Natural killer cell (primary cell): ENCODE data around the gene PPP2R3B. TPM values are rescaled to one million over a fixed set of nuclear protein-coding genes. Genes with fewer than 3 reads are reported as not detected.

Experiments used
- ATAC-seq, 3 donors: fragments of 150-1000 bp in 2 of 3; fragments of 200-7000 bp in 1 of 3; cut with Tn5 transposase; 1 replicate in 1 of 3; 2 replicates in 2 of 3; pipeline ENCODE4 v1.10.0; 2021; ENCODE audit warnings: mild to moderate bottlenecking in 2 of 3, moderate library complexity in 2 of 3
- DNase-seq, 2 donors: peaks; one replicate each; pipeline versions ENCODE4 v3.0.0 to v3.0.0-alpha.2; 2013 to 2021; ENCODE audit warnings: mixed read lengths in 1 of 2
- H3K27ac ChIP-seq: one replicate; pipeline ENCODE4 v1.5.1; 2013; ENCODE audit warnings: mild to moderate bottlenecking, low read length
- H3K27me3 ChIP-seq: one replicate; pipeline ENCODE4 v1.6.1; 2013; ENCODE audit warnings: low read length; ENCODE audit not compliant: control insufficient read depth, insufficient read depth
- H3K36me3 ChIP-seq: one replicate; pipeline ENCODE4 v1.6.1; 2013; ENCODE audit warnings: low read length; ENCODE audit not compliant: control insufficient read depth, insufficient read depth
- H3K4me1 ChIP-seq: one replicate; pipeline ENCODE4 v1.6.1; 2013; ENCODE audit warnings: low read length; ENCODE audit not compliant: control insufficient read depth, insufficient read depth
- H3K4me3 ChIP-seq: one replicate; pipeline ENCODE4 v1.5.1; 2013; ENCODE audit warnings: low read length
- H3K9me3 ChIP-seq: one replicate; pipeline ENCODE4 v1.6.1; 2013; ENCODE audit warnings: low read length; ENCODE audit not compliant: control insufficient read depth, insufficient read depth
- H3K27ac Mint-ChIP-seq, 2 donors: one replicate each; pipeline ENCODE4 v1.8.0; 2022; ENCODE audit warnings: mild to moderate bottlenecking in 2 of 2, mixed read lengths in 2 of 2, moderate library complexity in 1 of 2
- H3K27me3 Mint-ChIP-seq, 2 donors: one replicate each; pipeline ENCODE4 v1.8.0; 2022; ENCODE audit warnings: low read depth in 2 of 2, mixed read lengths in 2 of 2
- H3K36me3 Mint-ChIP-seq: one replicate; pipeline ENCODE4 v1.8.0; 2022; ENCODE audit warnings: mixed read lengths
- H3K4me1 Mint-ChIP-seq, 2 donors: one replicate each; pipeline ENCODE4 v1.8.0; 2022; ENCODE audit warnings: mixed read lengths in 2 of 2
- H3K4me3 Mint-ChIP-seq: one replicate; pipeline ENCODE4 v1.8.0; 2022; ENCODE audit warnings: mild to moderate bottlenecking, moderate library complexity, mixed read lengths
- H3K9me3 Mint-ChIP-seq, 2 donors: one replicate each; pipeline ENCODE4 v1.8.0; 2022; ENCODE audit warnings: mixed read lengths in 2 of 2
- WGBS: methylation state at CpG from one replicate; pipeline ENCODE4 v1.1.7; 2013; ENCODE audit warnings: missing lambda C conversion rate; ENCODE audit not compliant: insufficient coverage; 5-methylcytosine and 5-hydroxymethylcytosine counted together
- intact Hi-C: fragments of 100-400 bp; cut with micrococcal nuclease; formaldehyde crosslinking; loops from one replicate; pipeline ENCODE4 v1.14.2; 2022
- total RNA-seq, 4 donors: library from RNA; stranded (reverse); fragments of 120-200 nt in 1 of 4; gene quantifications; one replicate each; pipeline versions ENCODE4 v1.2.3 to v1.2.4, GENCODE V29; 2013 to 2022
- TF ChIP-seq, protein P1 (sequence below): fragments of 200-600 bp; IDR thresholded peaks from one replicate; pipeline ENCODE4 v1.8.0; 2022; ENCODE audit warnings: antibody characterized with exemption

PPP2R3B gene
- total RNA-seq, 3 donors from 2014 or later (not counting 1 experiment from before 2014, with no cell fraction given): 14.0 to 19.4 (median 14.6) TPM

DNA sequence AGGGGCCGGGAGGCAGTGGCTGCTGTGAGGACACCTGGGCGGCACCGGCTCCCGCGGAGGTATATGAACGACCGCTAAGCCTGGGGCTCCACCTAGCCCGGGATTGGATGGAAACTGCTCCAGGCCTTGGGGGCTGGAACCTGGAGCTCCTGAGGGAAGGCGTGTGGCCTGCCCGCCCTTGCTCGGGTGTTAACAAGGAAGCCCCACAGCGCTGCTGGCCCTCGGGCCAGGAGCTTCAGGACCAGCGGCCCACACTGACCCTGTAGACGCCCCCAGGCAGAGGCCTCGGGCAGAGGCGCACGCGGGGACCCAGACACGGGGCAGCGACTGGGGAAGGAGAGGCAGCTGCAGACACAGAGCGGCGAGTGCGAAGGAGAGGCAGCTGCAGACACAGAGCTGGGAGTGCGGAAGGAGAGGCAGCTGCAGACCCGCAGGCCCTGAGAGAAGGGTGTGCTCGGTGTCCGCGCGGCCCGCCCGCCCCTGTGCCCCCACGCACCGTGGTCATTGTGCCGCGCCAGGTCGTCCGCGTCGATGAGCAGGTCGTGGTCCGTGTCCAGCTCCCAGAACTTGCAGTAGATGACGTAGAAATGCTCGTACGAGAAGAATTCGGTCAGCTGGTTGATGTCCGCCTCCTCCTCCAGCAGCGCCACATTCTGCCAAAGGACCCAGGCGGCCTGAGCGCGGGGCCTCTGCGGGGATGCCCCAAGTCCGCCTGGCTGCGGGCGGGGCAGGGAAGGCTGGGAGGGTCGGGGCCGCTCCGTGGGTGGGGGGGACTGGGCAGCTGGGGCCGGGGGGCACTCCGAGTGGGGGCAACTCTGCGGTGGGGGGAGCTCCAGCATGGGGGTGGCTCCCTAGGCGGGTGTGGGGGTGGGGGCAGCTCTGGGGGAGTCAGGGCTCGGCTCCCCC, 41.4 kb downstream of the PPP2R3B start:
- ATAC-seq: no peak
- TF ChIP-seq, protein P1, sequence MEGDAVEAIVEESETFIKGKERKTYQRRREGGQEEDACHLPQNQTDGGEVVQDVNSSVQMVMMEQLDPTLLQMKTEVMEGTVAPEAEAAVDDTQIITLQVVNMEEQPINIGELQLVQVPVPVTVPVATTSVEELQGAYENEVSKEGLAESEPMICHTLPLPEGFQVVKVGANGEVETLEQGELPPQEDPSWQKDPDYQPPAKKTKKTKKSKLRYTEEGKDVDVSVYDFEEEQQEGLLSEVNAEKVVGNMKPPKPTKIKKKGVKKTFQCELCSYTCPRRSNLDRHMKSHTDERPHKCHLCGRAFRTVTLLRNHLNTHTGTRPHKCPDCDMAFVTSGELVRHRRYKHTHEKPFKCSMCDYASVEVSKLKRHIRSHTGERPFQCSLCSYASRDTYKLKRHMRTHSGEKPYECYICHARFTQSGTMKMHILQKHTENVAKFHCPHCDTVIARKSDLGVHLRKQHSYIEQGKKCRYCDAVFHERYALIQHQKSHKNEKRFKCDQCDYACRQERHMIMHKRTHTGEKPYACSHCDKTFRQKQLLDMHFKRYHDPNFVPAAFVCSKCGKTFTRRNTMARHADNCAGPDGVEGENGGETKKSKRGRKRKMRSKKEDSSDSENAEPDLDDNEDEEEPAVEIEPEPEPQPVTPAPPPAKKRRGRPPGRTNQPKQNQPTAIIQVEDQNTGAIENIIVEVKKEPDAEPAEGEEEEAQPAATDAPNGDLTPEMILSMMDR: no peak
- H3K36me3 ChIP-seq: no peaks in the 10 kb centered on the region
- intact Hi-C loops: loop anchor here (10.0 kb wide), 1 partner anchor 60 kb away; no protein-coding TSS in a partner anchor
- Mint-ChIP-seq H3K27me3 (no peaks in the 10 kb centered on the region), H3K4me1 (peaks cover 0 to 7% of the 10 kb centered on the region in 2 donors), H3K36me3 (no peaks in the 10 kb centered on the region), H3K9me3 (peaks cover 2 to 3% of the 10 kb centered on the region in 2 donors), H3K4me3 (no peak overlapping the region), H3K27ac (no peak overlapping the region)
- H3K27me3 ChIP-seq: no peaks in the 10 kb centered on the region
- 97% methylated on average over 59 of the region's 63 CpGs for WGBS
- no peak overlapping the region for H3K4me3 ChIP-seq
- H3K9me3 ChIP-seq: no peaks in the 10 kb centered on the region
- DNase-seq: peak in 1 of 2 donors; percentile 7
- no peaks in the 10 kb centered on the region for H3K4me1 ChIP-seq
- H3K27ac ChIP-seq: no peak overlapping the region

DNA sequence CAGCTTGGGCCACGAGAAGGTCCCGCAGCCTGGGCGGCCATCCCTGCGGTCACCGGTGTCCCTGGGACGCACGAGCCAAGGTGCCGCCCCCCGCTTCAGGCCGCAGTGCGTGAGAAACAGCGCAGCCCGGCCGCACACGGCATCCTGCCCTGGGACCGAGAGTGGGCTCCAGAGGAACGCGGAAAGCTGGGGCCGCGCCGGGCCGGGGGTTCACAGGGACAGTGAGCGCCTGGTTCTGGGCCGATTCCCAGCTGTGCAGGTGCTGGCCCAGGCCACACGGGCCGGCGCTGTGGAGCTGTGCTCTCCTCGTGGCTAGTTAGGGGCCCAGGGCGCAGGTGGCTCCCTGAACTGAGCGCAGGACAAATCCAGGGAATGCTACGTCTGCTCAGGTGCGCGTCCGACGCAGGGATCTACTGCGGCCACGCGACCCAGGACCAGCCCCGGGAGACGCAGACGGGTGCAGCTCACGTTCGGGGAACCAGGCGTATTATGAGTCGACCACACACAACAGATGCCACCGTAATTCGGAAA, 42.3 kb downstream of the PPP2R3B start:
- intact Hi-C loops: loop anchor here (10.0 kb wide), 1 partner anchor 60 kb away; no protein-coding TSS in a partner anchor
- DNase-seq: peak in 1 of 2 donors; percentile 7
- peaks cover 2 to 3% of the 10 kb centered on the region in 2 donors for H3K9me3 Mint-ChIP-seq
- no peak overlapping the region for H3K4me3 Mint-ChIP-seq
- Histone ChIP-seq H3K4me3 (no peak overlapping the region), H3K9me3 (no peaks in the 10 kb centered on the region), H3K4me1 (no peaks in the 10 kb centered on the region), H3K27ac (no peak overlapping the region), H3K27me3 (no peaks in the 10 kb centered on the region), H3K36me3 (no peaks in the 10 kb centered on the region)
- no peaks in the 10 kb centered on the region for H3K36me3 Mint-ChIP-seq
- 97% methylated on average over 47 of the region's 47 CpGs for WGBS
- TF ChIP-seq, protein P1: no peak
- no peak overlapping the region for H3K27ac Mint-ChIP-seq
- no peak for ATAC-seq
- no peaks in the 10 kb centered on the region for H3K27me3 Mint-ChIP-seq
- peaks cover 0 to 5% of the 10 kb centered on the region in 2 donors for H3K4me1 Mint-ChIP-seq

DNA sequence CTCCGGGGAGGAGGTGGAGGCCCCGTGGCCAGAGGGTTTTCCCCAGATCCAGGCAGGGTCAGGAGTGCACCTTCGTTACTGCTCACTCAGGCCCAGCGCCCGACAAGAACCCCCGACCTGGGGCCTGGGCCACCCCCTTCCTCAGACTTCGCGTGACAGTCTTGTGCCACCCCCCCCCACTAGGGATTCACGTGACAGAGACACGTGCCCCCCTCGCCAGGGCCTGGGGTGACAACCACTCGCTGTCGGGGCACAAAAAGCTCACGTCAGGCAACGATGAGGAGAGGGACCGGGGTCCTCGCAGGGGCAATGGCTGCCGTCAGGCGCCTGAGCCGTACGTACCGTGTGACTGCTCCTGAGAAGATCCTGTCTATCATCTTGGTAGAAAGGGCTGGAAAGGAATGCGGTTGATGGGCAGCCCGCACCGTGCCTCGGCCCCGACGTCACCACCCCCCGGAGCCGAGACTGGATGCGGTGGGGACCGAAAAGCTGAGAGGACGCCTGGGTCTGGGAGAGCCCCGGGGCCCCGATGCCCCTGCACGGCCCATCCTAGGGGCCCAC, 45.1 kb downstream of the PPP2R3B start:
- H3K4me3 ChIP-seq: no peak overlapping the region
- H3K36me3 ChIP-seq: no peaks in the 10 kb centered on the region
- H3K36me3 Mint-ChIP-seq: no peaks in the 10 kb centered on the region
- H3K4me1 Mint-ChIP-seq: peaks cover 0 to 5% of the 10 kb centered on the region in 2 donors
- H3K27ac Mint-ChIP-seq: peak overlapping the region in 1 of 2 donors; percentile 38
- H3K27ac ChIP-seq: no peak overlapping the region
- TF ChIP-seq, protein P1: no peak
- intact Hi-C loops: loop anchor here (10.0 kb wide), 1 partner anchor 63 kb away; no protein-coding TSS in a partner anchor
- H3K27me3 Mint-ChIP-seq: no peaks in the 10 kb centered on the region
- 97% methylated on average over 34 of the region's 36 CpGs for WGBS
- H3K9me3 Mint-ChIP-seq: peaks cover 2 to 3% of the 10 kb centered on the region in 2 donors
- ATAC-seq: no peak
- no peaks in the 10 kb centered on the region for H3K4me1 ChIP-seq
- no peak overlapping the region for H3K4me3 Mint-ChIP-seq
- no peaks in the 10 kb centered on the region for H3K27me3 ChIP-seq
- no peaks in the 10 kb centered on the region for H3K9me3 ChIP-seq
- peak in 1 of 2 donors; percentile 10 for DNase-seq
